H9 (cell line): ENCODE measurements around the gene ULK1. TPM values are rescaled to one million over a fixed set of nuclear protein-coding genes. Genes with fewer than 3 reads are reported as not detected.

Source experiments
- DNase-seq: peaks from one replicate; pipeline ENCODE4 v3.0.0-alpha.2; 2017
- H2AFZ ChIP-seq: one replicate; pipeline ENCODE4 v1.6.1; 2013; ENCODE audit warnings: mild to moderate bottlenecking, low read length, control low read depth, moderate library complexity
- H2AK5ac ChIP-seq: 2 replicates; pipeline ENCODE4 v1.6.1; 2013; ENCODE audit warnings: low read length, control low read depth, mixed read lengths; ENCODE audit not compliant: insufficient read length
- H2BK120ac ChIP-seq: one replicate; pipeline ENCODE4 v1.6.1; 2013; ENCODE audit warnings: low read depth, mild to moderate bottlenecking, low read length, control low read depth, inconsistent platforms; ENCODE audit not compliant: poor library complexity, severe bottlenecking
- H2BK12ac ChIP-seq: 2 replicates; pipeline ENCODE4 v1.6.1; 2013; ENCODE audit warnings: low read length, control low read depth, mixed read lengths, low read depth; ENCODE audit not compliant: insufficient read length
- H2BK15ac ChIP-seq: 2 replicates; pipeline ENCODE4 v1.6.1; 2013; ENCODE audit warnings: low read depth, low read length, control low read depth
- H2BK20ac ChIP-seq: one replicate; pipeline ENCODE4 v1.6.1; 2013; ENCODE audit warnings: low read depth, mild to moderate bottlenecking, low read length, control low read depth, inconsistent platforms; ENCODE audit not compliant: poor library complexity, severe bottlenecking
- H2BK5ac ChIP-seq: 2 replicates; pipeline ENCODE4 v1.6.1; 2013; ENCODE audit warnings: low read length, control low read depth, mixed read lengths; ENCODE audit not compliant: insufficient read length
- H3K14ac ChIP-seq: 2 replicates; pipeline ENCODE4 v1.6.1; 2013; ENCODE audit warnings: low read length, control low read depth; ENCODE audit not compliant: insufficient read depth
- H3K18ac ChIP-seq: 2 replicates; pipeline ENCODE4 v1.6.1; 2013; ENCODE audit warnings: low read depth, mild to moderate bottlenecking, mixed read lengths, low read length, control low read depth; ENCODE audit not compliant: insufficient read length
- H3K23ac ChIP-seq: 2 replicates; pipeline ENCODE4 v1.6.1; 2013; ENCODE audit warnings: low read length, control low read depth, mixed read lengths, low read depth; ENCODE audit not compliant: insufficient read length
- H3K23me2 ChIP-seq: 2 replicates; pipeline ENCODE4 v1.6.1; 2013; ENCODE audit warnings: low read depth, mild to moderate bottlenecking, mixed read lengths, low read length, control low read depth; ENCODE audit not compliant: insufficient read length, poor library complexity, severe bottlenecking
- H3K27ac ChIP-seq: 2 replicates; pipeline ENCODE4 v1.5.1; 2013; ENCODE audit warnings: low read length, control low read depth, mixed read lengths, low read depth; ENCODE audit not compliant: insufficient read length
- H3K27me3 ChIP-seq: 2 replicates; pipeline ENCODE4 v1.6.1; 2013; ENCODE audit warnings: low read length, control low read depth, inconsistent platforms; ENCODE audit not compliant: insufficient read depth
- H3K4ac ChIP-seq: 2 replicates; pipeline ENCODE4 v1.6.1; 2013; ENCODE audit warnings: low read depth, mild to moderate bottlenecking, control low read depth, inconsistent platforms, low read length, moderate library complexity
- H3K4me1 ChIP-seq: 2 replicates; pipeline ENCODE4 v1.6.1; 2013; ENCODE audit warnings: low read length, control low read depth, inconsistent platforms; ENCODE audit not compliant: insufficient read depth
- H3K4me2 ChIP-seq: 2 replicates; pipeline ENCODE4 v1.6.1; 2013; ENCODE audit warnings: low read length, control low read depth, mixed read lengths; ENCODE audit not compliant: insufficient read length, insufficient read depth
- H3K56ac ChIP-seq: 2 replicates; pipeline ENCODE4 v1.6.1; 2013; ENCODE audit warnings: low read depth, mild to moderate bottlenecking, mixed read lengths, low read length, control low read depth; ENCODE audit not compliant: insufficient read length
- H3K79me1 ChIP-seq: 2 replicates; pipeline ENCODE4 v1.6.1; 2013; ENCODE audit warnings: low read depth, mild to moderate bottlenecking, moderate library complexity, low read length, control low read depth, inconsistent platforms; ENCODE audit not compliant: insufficient read depth, poor library complexity, severe bottlenecking
- H3K79me2 ChIP-seq: 2 replicates; pipeline ENCODE4 v1.6.1; 2013; ENCODE audit warnings: low read length, control low read depth, inconsistent platforms; ENCODE audit not compliant: insufficient read depth
- H3K9ac ChIP-seq: 2 replicates; pipeline ENCODE4 v1.6.1; 2013; ENCODE audit warnings: low read length, control low read depth, mixed read lengths; ENCODE audit not compliant: insufficient read length; ENCODE audit errors: extremely low read depth
- H3K9me3 ChIP-seq: one replicate; pipeline ENCODE4 v1.6.1; 2013; ENCODE audit warnings: low read depth, low read length, inconsistent platforms; ENCODE audit not compliant: control insufficient read depth
- H3T11ph ChIP-seq: one replicate; pipeline ENCODE4 v1.6.1; 2013; ENCODE audit warnings: mild to moderate bottlenecking, low read length, control low read depth, inconsistent platforms
- H4K20me1 ChIP-seq: one replicate; pipeline ENCODE4 v1.6.1; 2013; ENCODE audit not compliant: control insufficient read depth, insufficient read length, insufficient read depth
- H4K5ac ChIP-seq: 2 replicates; pipeline ENCODE4 v1.6.1; 2013; ENCODE audit warnings: low read depth, mild to moderate bottlenecking, mixed read lengths, low read length, control low read depth; ENCODE audit not compliant: insufficient read length
- H4K8ac ChIP-seq: replicated peaks from 2 replicates; pipeline ENCODE4 v1.6.1; 2013; ENCODE audit warnings: low read length, control low read depth, mixed read lengths, low read depth; ENCODE audit not compliant: insufficient read length
- H4K91ac ChIP-seq: 2 replicates; pipeline ENCODE4 v1.6.1; 2013; ENCODE audit warnings: low read depth, mild to moderate bottlenecking, moderate library complexity, mixed read lengths, low read length, control low read depth; ENCODE audit not compliant: insufficient read length
- H3K27ac Mint-ChIP-seq, 3 experiments: 2 replicates in 2 of 3; 3 replicates in 1 of 3; pipeline ENCODE4 v1.8.0; 2020 to 2021; ENCODE audit warnings: mixed read lengths in 3 of 3, mild to moderate bottlenecking in 1 of 3, moderate library complexity in 1 of 3
- H3K27me3 Mint-ChIP-seq: 2 replicates; pipeline ENCODE4 v1.8.0; 2021; ENCODE audit warnings: low read depth, mild to moderate bottlenecking, moderate library complexity, mixed read lengths
- H3K36me3 Mint-ChIP-seq, 3 experiments: 2 replicates in 2 of 3; 3 replicates in 1 of 3; pipeline ENCODE4 v1.8.0; 2020 to 2021; ENCODE audit warnings: low read depth in 3 of 3, mixed read lengths in 3 of 3; ENCODE audit not compliant: insufficient read depth in 1 of 3
- H3K4me1 Mint-ChIP-seq, 2 experiments: 2 replicates each; pipeline ENCODE4 v1.8.0; 2020; ENCODE audit warnings: mixed read lengths in 2 of 2
- H3K4me3 Mint-ChIP-seq, 2 experiments: 2 replicates in 1 of 2; 3 replicates in 1 of 2; pipeline ENCODE4 v1.8.0; 2020 to 2021; ENCODE audit warnings: mild to moderate bottlenecking in 2 of 2, mixed read lengths in 2 of 2, moderate library complexity in 1 of 2
- H3K9me3 Mint-ChIP-seq, 2 experiments: 2 replicates in 1 of 2; 3 replicates in 1 of 2; pipeline ENCODE4 v1.8.0; 2020; ENCODE audit warnings: mild to moderate bottlenecking in 2 of 2, mixed read lengths in 2 of 2, moderate library complexity in 1 of 2
- CTCF ChIP-seq: fragments of 200-600 bp; sonication (generic); conservative IDR thresholded peaks from 3 replicates; pipeline ENCODE4 v1.8.0; 2021; ENCODE audit warnings: antibody characterized with exemption, mild to moderate bottlenecking
- WGBS: extraction: QIAGEN DNeasy Blood & Tissue Kit; methylation state at CpG from one replicate; pipeline ENCODE4 v1.1.7; 2013; ENCODE audit warnings: missing lambda C conversion rate, low lambda C conversion rate, mixed read lengths; ENCODE audit not compliant: insufficient read length; ENCODE audit errors: extremely low coverage; 5-methylcytosine and 5-hydroxymethylcytosine counted together
- total RNA-seq: library from RNA; stranded (reverse); gene quantifications from 2 replicates; pipeline ENCODE4 v1.2.1, GENCODE V29; 2021

ULK1 gene
- total RNA-seq, 1 experiment from 2014 or later, result 57.2 TPM

- H3K4me1 ChIP-seq, result peaks cover 4% of the 10 kb centered on the region; the same call in 1 of the 2 replicates
- H3K79me2 ChIP-seq, result no peaks in the 10 kb centered on the region
- H2AFZ ChIP-seq, result no peak overlapping the region
- no peak for TF ChIP-seq CTCF
- Mint-ChIP-seq H3K4me1 (peaks cover 29 to 46% of the 10 kb centered on the region in 2 experiments), H3K27ac (peak overlapping the region; percentile 40 to 94 (median 47); a peak in 5 of 7 replicates), H3K9me3 (peaks cover 0 to under 1% of the 10 kb centered on the region in 2 experiments; a peak in 1 of 5 replicates), H3K4me3 (peak overlapping the region in 1 of 2 experiments; percentile 48; a peak in 2 of 5 replicates), H3K27me3 (peaks cover 3% of the 10 kb centered on the region), H3K36me3 (peaks cover 0 to 5% (median 0%) of the 10 kb centered on the region in 3 experiments; a peak in 2 of 7 replicates)
- no peak overlapping the region for H4K5ac ChIP-seq
- no CpG with 5 or more reads among the region's 14 CpGs for WGBS
- no peak overlapping the region for H3K4ac ChIP-seq
- H2BK20ac ChIP-seq, result no peak overlapping the region
- H3K27me3 ChIP-seq, result no peaks in the 10 kb centered on the region
- no peak overlapping the region for H3K23ac ChIP-seq
- H2BK5ac ChIP-seq, result no peak overlapping the region
- H4K8ac ChIP-seq, result no peak overlapping the region
- H3K4me2 ChIP-seq, result no peak overlapping the region
- H3K23me2 ChIP-seq, result no peaks in the 10 kb centered on the region
- no peaks in the 10 kb centered on the region for H4K20me1 ChIP-seq
- H2BK15ac ChIP-seq, result no peak overlapping the region
- no peak overlapping the region for H2BK12ac ChIP-seq
- no peak overlapping the region for H2BK120ac ChIP-seq
- H3K18ac ChIP-seq, result no peak overlapping the region
- H2AK5ac ChIP-seq, result no peak overlapping the region
- DNase-seq, result peak; percentile 27
- no peaks in the 10 kb centered on the region for H3K79me1 ChIP-seq
- H3K14ac ChIP-seq, result peak overlapping the region; percentile 39; the same call in 1 of the 2 replicates
- H3K9me3 ChIP-seq, result no peaks in the 10 kb centered on the region
- no peak overlapping the region for H3K56ac ChIP-seq
- H3T11ph ChIP-seq, result no peak overlapping the region
- H3K9ac ChIP-seq, result no peak overlapping the region
- no peak overlapping the region for H4K91ac ChIP-seq
- H3K27ac ChIP-seq, result no peak overlapping the region
These were observed 31.8 kb upstream of the ULK1 start for GRCh38 chr12:131862600-131862993.
